ENCODE measurements around the gene RAP2B. TPM values are rescaled to one million over a fixed set of nuclear protein-coding genes. Genes with fewer than 3 reads are reported as not detected.

Gene RAP2B
- polyA plus RNA-seq, 3 donors = 17.5 to 35.5 (median 24.7) TPM

GRCh38 chr3:153171256-153171655, 9.2 kb downstream of the RAP2B start:
- intact Hi-C loops (cut with micrococcal nuclease) = no loop called here
- H3K79me2 ChIP-seq (ENCODE audit: insufficient read depth, low read length) = peaks cover 41% of the 10 kb centered on the region
- peaks cover 33% of the 10 kb centered on the region for H3K4me1 Mint-ChIP-seq
- H3K36me3 ChIP-seq (replicated peaks in 1 of 2; ENCODE audit: control insufficient read depth in 1 of 2, insufficient read depth in 2 of 2, low read length in 2 of 2) = peaks cover 11 to 37% of the 10 kb centered on the region in 2 donors
- no CpG with 5 or more reads among the region's 2 CpGs for WGBS (ENCODE audit: insufficient coverage)
- peaks cover 7 to 23% of the 10 kb centered on the region in 2 donors for H3K4me1 ChIP-seq (ENCODE audit: control insufficient read depth in 1 of 2, insufficient read depth in 2 of 2, low read length in 2 of 2)
- H3K9me3 Mint-ChIP-seq = peaks cover 0 to 8% (median 2%) of the 10 kb centered on the region in 7 donors
- no peak overlapping the region for H2AFZ ChIP-seq (ENCODE audit: insufficient read depth, low read depth, low read length, poor library complexity, severe bottlenecking)
- peaks cover 0 to 2% (median 0%) of the 10 kb centered on the region in 3 donors for H3K27me3 Mint-ChIP-seq (ENCODE audit: low read depth in 3 of 3)
- no peaks in the 10 kb centered on the region for H3K27me3 ChIP-seq (ENCODE audit: control insufficient read depth in 2 of 2, insufficient read depth in 2 of 2, low read length in 2 of 2)
- no peak for TF ChIP-seq CTCF (IDR thresholded peaks at IDR 0.05)
- no peak overlapping the region for H3K4me3 Mint-ChIP-seq
- peaks cover 41 to 45% of the 10 kb centered on the region in 2 donors for H3K36me3 Mint-ChIP-seq
- no peak for DNase-seq
- H3K27ac Mint-ChIP-seq = no peak overlapping the region
- H3K4me2 ChIP-seq (replicated peaks; ENCODE audit: extremely low read depth, low read length, poor library complexity, severe bottlenecking) = no peak overlapping the region
- no peak overlapping the region for H3K4me3 ChIP-seq (replicated peaks in 1 of 3; ENCODE audit: low read depth in 2 of 3, low read length in 3 of 3)
- H3K9me3 ChIP-seq (replicated peaks in 1 of 2; ENCODE audit: control insufficient read depth in 1 of 2, insufficient read depth in 1 of 2, low read length in 2 of 2) = no peaks in the 10 kb centered on the region
- no peak overlapping the region for H3K27ac ChIP-seq (ENCODE audit: low read depth in 1 of 2, low read length in 2 of 2)
- H4K20me1 ChIP-seq (ENCODE audit: insufficient read depth, low read length) = peaks cover 50% of the 10 kb centered on the region
- no peak overlapping the region for H3K9ac ChIP-seq (ENCODE audit: insufficient read depth, low read length, poor library complexity, severe bottlenecking)

- Histone ChIP-seq H2AFZ (ENCODE audit: insufficient read depth, low read depth, low read length, poor library complexity, severe bottlenecking) (no peak overlapping the region), H3K4me3 (replicated peaks in 1 of 3; ENCODE audit: low read depth in 2 of 3, low read length in 3 of 3) (no peak overlapping the region), H3K4me2 (replicated peaks; ENCODE audit: extremely low read depth, low read length, poor library complexity, severe bottlenecking) (no peak overlapping the region), H3K27ac (ENCODE audit: low read depth in 1 of 2, low read length in 2 of 2) (no peak overlapping the region), H3K9ac (ENCODE audit: insufficient read depth, low read length, poor library complexity, severe bottlenecking) (no peak overlapping the region), H3K79me2 (ENCODE audit: insufficient read depth, low read length) (peaks cover 35% of the 10 kb centered on the region), H3K27me3 (ENCODE audit: control insufficient read depth in 2 of 2, insufficient read depth in 2 of 2, low read length in 2 of 2) (no peaks in the 10 kb centered on the region), H3K9me3 (replicated peaks in 1 of 2; ENCODE audit: control insufficient read depth in 1 of 2, insufficient read depth in 1 of 2, low read length in 2 of 2) (no peaks in the 10 kb centered on the region), H3K4me1 (ENCODE audit: control insufficient read depth in 1 of 2, insufficient read depth in 2 of 2, low read length in 2 of 2) (peaks cover 5 to 17% of the 10 kb centered on the region in 2 donors), H3K36me3 (replicated peaks in 1 of 2; ENCODE audit: control insufficient read depth in 1 of 2, insufficient read depth in 2 of 2, low read length in 2 of 2) (peaks cover 11 to 37% of the 10 kb centered on the region in 2 donors), H4K20me1 (ENCODE audit: insufficient read depth, low read length) (peaks cover 43% of the 10 kb centered on the region)
- peaks cover 38 to 52% of the 10 kb centered on the region in 2 donors for H3K36me3 Mint-ChIP-seq
- no peak overlapping the region for H3K27ac Mint-ChIP-seq
- no CpG with 5 or more reads among the region's 4 CpGs for WGBS (ENCODE audit: insufficient coverage)
- TF ChIP-seq CTCF (IDR thresholded peaks at IDR 0.05) = no peak
- peaks cover 0 to 2% (median 0%) of the 10 kb centered on the region in 3 donors for H3K27me3 Mint-ChIP-seq (ENCODE audit: low read depth in 3 of 3)
- no peak overlapping the region for H3K4me3 Mint-ChIP-seq
- peaks cover 26% of the 10 kb centered on the region for H3K4me1 Mint-ChIP-seq
- intact Hi-C loops (cut with micrococcal nuclease) = no loop called here
- H3K9me3 Mint-ChIP-seq = peaks cover 2 to 12% (median 5%) of the 10 kb centered on the region in 7 donors
- DNase-seq = no peak
These were observed 9.9 kb downstream of the RAP2B start for GRCh38 chr3:153171918-153172317.
